HEK293 (cell line): ENCODE results near the gene ACTG1.
"Not testable (repeated sequence)": the region's sequence is repeated elsewhere in the genome, so short reads cannot be mapped to it uniquely, and the experiment has no call there.

Experiments used
- CTCF ChIP-seq: fragments of 450-650 bp; formaldehyde crosslinking; IDR thresholded peaks from 2 replicates; pipeline ENCODE4 v1.5.1; 2016; ENCODE audit warnings: missing biosample characterization, missing genetic modification characterization
- KLF10 ChIP-seq: fragments of 450-650 bp; IDR thresholded peaks from 2 replicates; pipeline ENCODE4 v1.5.1; 2018; ENCODE audit warnings: missing biosample characterization, mild to moderate bottlenecking, missing genetic modification characterization
- PRDM10 ChIP-seq: fragments of 450-650 bp; formaldehyde crosslinking; IDR thresholded peaks from 2 replicates; pipeline ENCODE4 v1.5.1; 2016; ENCODE audit warnings: missing biosample characterization, missing genetic modification characterization
- REST ChIP-seq: fragments of 450-650 bp; formaldehyde crosslinking; IDR thresholded peaks from 2 replicates; pipeline ENCODE4 v1.5.1; 2016; ENCODE audit warnings: missing biosample characterization, missing genetic modification characterization
- YY1 ChIP-seq: fragments of 450-650 bp; formaldehyde crosslinking; IDR thresholded peaks from 2 replicates; pipeline ENCODE4 v1.5.1; 2018; ENCODE audit warnings: missing biosample characterization, missing genetic modification characterization
- ZBTB21 ChIP-seq: fragments of 450-650 bp; formaldehyde crosslinking; IDR thresholded peaks from 2 replicates; pipeline ENCODE4 v1.5.1; 2017; ENCODE audit warnings: missing biosample characterization, missing genetic modification characterization
- ZNF18 ChIP-seq: fragments of 450-650 bp; formaldehyde crosslinking; IDR thresholded peaks from 2 replicates; pipeline ENCODE4 v1.5.1; 2016; ENCODE audit warnings: missing biosample characterization, missing genetic modification characterization
- ZNF26 ChIP-seq: fragments of 450-650 bp; formaldehyde crosslinking; IDR thresholded peaks from 2 replicates; pipeline ENCODE4 v1.5.1; 2016; ENCODE audit warnings: missing biosample characterization, missing genetic modification characterization
- ZNF362 ChIP-seq: fragments of 450-650 bp; formaldehyde crosslinking; IDR thresholded peaks from 2 replicates; pipeline ENCODE4 v1.5.1; 2016; ENCODE audit warnings: missing biosample characterization, missing genetic modification characterization
- ZNF514 ChIP-seq: fragments of 450-650 bp; formaldehyde crosslinking; IDR thresholded peaks from 2 replicates; pipeline ENCODE4 v1.5.1; 2016; ENCODE audit warnings: missing biosample characterization, missing genetic modification characterization
- ZNF580 ChIP-seq: fragments of 450-650 bp; formaldehyde crosslinking; IDR thresholded peaks from 2 replicates; pipeline ENCODE4 v1.5.1; 2016; ENCODE audit warnings: missing biosample characterization, missing genetic modification characterization
- ZNF610 ChIP-seq: fragments of 450-650 bp; formaldehyde crosslinking; IDR thresholded peaks from 2 replicates; pipeline ENCODE4 v1.5.1; 2016; ENCODE audit warnings: missing biosample characterization, missing genetic modification characterization, borderline replicate concordance

GRCh38 chr17:81531998-81532404 is 19.4 kb upstream of the ACTG1 start:
- not testable (repeated sequence) for TF ChIP-seq ZBTB21 (tag by site-specific recombination); KLF10; CTCF (tag by site-specific recombination); ZNF514 (tag by site-specific recombination); ZNF362 (tag by site-specific recombination); ZNF26 (tag by site-specific recombination); PRDM10; YY1; ZNF580 (tag by site-specific recombination); ZNF610; ZNF18 (tag by site-specific recombination); REST (tag by site-specific recombination)
